ENCODE results near the gene MBP.

MBP gene

DNA sequence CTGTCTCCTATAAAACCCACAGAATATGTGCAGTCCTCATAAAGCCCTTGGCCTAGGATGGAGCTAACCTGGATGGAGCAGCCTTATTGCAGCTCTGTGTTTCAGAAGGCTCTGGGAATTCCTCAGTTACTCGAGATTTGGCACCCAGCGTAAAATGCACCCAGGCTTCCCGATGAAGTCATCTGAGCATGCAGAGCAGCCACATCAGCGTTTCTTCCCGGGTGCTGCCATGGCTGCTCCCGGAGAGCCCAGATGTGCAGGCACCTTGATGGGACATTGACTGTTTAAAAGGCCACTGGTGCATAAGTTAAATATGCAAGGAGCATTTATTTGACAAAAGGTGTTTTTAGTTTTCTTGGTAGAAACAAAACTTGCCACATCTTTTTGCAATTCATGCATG lies 115.2 kb downstream of the MBP start:
- DNase-seq = no peak

DNA sequence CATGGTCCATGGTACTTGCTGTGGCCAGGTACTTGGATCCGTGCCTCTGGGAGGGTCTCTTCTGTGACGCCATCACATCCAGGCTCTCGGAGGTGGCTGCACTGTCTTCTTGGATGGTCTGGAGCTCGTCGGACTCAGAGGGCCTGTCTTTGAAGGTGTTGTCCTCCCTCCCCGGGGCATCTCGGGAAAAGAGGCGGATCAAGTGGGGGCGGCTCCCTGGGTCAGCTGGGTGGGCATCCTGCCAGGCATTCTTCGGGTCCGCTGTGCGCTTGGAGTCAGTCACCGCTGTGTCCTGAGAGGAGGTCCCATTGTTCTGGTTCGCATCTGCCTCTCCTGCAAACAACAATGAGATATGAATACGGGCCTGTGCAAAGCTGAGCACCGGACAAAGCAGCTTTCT lies 115.6 kb downstream of the MBP start:
- no peak for DNase-seq

DNA sequence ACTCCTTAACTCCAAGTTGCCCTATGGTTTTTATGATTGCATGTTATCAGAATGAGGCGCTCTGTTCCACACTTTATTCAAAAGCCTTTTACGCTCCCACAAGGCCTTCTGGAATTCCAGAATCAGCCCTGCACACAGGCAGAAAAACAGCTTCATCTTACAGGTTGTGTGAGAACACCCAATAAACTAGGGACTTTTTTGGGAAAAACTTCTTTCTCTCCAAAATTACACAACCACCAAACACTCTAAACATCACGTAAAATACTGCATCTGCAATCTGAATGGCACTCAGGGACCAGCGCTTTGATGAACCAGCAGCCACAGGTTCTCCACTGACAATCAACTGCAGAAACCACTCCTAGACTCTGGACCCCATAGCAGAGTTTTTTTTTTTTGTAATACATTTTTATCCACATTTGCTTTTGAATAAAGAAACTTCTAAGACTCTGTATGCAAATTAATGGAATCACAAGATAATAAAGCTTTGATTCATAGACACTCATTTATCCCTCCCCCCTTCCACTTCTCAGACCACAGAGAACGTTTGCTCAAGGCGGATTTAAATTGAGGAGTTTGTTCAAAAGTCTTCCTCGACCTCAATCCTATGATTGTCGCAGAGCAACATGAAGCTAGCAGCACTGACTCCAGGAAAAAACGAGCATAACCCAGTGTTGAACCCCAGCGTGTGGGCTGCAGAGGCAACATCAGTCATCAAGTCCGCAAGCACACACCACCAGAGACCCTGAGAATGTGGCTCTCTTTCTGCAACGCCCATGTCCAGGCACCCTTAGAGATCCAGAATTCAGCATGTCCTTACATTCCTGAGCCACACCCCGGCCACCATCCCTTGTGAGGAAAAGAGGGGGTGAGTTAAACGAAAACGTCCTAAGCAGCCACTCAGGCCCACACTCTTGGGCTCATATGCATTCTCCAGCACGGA lies 116.5 kb downstream of the MBP start:
- DNase-seq = no peak

DNA sequence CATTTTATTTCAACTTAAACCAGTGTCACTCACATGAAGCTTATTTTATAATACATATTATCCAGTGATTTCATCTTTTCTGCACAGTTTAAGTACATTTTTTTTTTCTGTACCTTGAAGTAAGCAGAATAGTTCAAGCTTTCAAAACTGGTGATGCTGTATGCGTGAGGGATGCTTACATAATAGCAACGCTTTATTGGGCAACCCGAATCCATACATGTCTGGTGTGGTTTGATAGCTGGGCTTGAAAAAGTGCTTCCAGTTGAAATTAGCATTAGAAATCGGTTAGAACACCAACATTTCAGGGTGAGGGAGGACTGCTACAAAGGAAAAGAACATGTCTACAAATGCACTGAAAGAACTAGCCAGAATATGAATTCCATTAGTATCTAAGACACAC lies 117.4 kb downstream of the MBP start:
- peak; percentile 47 for DNase-seq

DNA sequence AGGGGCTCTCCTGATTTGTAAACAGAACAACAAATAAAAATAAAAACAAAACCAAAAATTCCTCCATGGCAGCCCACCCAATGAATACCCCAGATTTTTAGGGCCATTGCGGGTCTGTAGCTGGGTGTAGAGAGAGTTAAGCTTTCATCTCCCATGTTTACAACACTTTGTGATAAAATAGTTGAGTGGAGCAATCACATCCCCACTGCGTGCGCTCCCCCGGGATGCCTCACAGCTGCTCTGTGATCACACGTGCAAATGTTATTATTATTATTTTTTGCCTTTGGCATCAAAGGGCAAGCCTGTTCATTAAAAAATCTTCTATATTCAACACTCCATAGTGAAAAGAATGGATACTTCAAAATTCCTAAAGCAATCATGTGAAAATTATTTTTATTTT lies 118.0 kb downstream of the MBP start:
- DNase-seq = no peak

DNA sequence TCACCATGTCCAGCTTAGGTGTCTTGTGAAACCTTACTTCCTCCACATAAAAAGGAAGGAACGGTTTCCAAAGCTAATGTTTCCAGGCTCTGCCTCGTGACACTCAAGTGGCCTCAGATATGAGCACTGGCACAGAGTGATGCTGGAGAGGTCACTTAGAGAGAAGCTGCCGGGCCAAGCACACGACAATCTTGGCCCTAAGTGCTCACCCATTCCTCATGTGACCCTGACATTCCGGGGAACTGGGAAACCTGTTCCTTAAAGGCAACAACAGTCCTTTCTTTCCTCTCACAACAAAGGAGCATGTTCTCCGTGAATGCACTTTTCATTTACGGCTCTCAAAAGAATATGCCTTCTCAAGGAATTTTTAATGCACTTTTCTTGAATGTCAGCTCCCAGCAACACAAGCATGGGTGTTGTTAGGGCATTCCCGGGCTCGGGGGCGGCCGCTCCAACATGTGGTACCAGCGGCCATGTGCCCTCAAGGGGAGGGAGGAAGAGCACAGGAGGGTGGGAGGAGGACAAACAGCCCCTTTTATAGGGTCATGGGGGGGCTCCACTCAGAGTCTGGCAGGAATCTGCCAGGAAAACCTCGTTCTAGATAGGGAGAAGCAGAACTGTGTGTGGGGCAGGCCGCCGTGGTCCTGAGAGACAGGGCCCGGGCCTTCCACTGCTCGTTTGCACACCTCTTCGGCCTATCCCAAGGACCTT lies 118.6 kb downstream of the MBP start:
- DNase-seq = peak; percentile 64

DNA sequence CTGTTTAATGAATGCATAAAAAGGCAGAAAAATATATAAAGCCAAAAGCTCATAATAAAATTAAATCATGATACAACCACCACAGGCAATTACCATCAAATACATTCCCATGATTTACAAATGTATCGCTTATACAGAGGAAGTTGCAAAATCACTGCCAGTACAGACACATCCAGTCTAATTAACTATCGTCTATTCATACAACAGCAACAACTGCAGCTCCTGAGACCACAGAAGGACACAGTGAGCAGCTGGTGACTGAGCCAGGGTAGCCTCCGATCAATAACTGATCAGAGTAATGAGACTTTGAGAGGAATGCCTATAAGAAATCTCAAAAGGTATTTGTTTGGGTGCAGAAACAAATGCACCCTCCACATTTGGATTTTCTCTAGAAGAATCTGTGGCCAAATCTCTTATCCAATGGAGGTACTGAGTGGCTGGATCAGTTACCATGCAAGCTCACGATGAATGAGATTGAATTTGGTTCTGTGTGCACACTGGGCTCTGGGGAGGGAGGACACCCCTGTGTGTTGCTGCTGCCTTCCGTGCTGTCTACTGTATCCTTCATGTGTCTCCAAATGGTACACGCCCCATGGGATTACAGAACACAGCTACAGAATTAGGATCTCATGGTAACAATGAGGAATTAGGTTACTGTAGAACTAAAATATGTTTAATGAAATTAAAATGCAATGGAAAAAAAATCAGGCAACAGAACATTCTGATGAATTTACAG lies 119.6 kb downstream of the MBP start:
- DNase-seq = no peak

DNA sequence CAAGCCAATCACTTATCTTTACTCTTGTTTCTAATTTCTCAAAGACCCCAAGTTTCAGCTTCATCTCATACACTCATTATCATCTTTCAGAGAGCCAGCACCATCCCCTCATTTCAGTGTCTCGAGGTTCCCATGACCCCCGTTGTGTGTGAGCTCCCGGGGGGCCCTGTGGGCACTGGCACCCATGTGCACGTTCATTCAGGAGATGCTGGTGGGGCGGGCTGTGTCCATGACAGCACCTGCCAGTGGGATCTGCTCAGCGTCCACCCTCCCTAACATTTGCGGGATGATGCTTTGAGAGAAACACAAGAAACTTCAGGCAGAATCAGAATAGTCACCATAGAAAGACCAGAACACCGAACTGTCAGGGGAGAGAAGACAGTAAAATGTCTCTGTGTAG lies 120.5 kb downstream of the MBP start:
- DNase-seq = no peak

DNA sequence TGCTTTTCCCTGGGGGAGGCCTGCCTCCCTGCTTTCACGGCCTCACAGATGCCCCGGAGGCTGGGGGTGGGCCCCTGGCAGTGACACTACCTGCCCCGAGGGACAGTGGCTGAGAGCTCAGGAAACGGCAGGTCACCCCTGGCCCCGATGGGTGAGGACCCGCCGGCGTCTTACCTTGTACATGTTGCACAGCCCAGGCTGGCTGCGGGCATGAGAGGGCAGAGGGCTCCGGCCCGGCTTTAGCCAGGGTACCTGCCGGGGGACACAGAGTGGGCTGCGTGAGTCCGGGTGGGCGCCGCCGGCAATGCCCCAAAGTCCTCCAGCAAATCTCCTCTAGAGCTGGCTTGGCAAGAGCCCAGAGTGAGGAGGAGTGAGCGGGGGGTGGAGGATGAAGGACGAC lies 122.9 kb downstream of the MBP start:
- no peak for DNase-seq

DNA sequence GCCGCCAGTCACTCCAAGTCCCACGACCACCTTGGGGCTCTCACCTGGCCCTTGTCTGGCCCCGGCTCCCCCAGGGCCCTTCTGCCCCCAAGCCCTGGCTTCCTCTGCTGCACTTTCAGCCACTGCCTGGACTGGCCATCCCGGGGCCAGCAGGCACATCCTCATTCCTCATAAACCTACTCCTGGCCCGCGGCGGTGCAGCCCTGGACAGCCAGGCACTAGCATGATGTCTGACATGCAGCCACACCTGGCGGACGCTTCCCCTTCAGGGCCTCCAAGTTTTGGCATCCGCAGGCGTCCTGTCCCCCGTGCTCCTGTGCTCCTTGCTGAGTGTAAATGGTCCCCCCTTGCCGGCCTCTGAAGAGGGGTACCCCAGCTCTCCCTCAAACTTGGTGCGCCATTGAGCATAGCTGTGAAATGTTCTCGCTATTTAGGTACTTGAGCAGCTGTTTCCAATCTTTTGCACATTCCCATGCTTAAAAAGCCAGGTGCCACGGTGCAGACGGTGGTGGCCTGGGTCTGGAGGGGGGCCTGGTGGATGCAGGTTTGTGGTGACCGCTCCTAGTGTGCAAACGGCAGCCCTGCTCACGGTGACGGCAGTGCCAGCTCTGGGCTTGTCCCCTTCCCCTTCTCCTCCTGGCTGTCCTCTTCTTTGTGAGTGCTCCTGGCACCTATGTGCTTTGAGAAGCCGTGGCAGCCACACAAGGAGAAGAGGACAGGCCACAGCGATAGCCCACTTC lies 123.8 kb downstream of the MBP start:
- DNase-seq = no peak

DNA sequence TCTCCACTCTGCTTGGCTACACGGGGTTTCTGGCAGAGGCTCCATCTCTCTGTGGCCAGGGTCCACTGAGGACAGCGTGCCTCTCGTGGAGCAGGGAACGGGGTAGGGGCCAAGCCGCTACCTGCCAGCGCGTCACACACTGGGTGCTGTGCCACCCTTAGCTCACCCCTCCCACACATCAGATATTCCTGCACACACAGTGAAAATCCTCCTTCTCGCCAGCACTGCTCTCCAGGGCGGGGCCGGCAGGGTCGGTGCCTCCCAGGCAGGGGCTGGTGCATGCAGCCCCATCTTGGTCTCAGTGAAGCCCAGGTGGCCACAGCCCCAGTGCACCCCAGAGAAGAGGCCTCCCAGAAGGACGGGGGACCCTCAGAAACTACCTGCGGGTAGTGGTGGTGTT lies 124.6 kb downstream of the MBP start:
- DNase-seq = no peak

DNA sequence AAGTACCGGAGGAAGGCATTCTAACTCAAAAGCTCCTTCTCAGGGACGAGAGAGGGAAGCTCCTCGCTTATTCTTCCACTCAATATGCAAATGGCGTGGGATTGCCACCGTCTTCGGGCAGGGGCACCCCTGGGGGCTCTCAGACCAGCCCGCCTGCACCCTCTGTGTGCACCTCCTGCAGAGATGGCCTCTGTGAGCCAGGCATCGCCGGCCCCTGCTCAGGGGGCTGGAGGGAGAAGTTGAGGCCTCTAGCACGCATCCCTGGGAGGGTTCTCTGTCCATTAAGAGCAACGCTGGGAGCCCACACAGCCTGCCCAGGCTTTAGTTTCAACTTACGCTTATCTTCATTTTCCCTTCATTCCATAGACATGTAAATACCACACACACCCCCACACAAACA lies 125.3 kb downstream of the MBP start:
- no peak for DNase-seq

DNA sequence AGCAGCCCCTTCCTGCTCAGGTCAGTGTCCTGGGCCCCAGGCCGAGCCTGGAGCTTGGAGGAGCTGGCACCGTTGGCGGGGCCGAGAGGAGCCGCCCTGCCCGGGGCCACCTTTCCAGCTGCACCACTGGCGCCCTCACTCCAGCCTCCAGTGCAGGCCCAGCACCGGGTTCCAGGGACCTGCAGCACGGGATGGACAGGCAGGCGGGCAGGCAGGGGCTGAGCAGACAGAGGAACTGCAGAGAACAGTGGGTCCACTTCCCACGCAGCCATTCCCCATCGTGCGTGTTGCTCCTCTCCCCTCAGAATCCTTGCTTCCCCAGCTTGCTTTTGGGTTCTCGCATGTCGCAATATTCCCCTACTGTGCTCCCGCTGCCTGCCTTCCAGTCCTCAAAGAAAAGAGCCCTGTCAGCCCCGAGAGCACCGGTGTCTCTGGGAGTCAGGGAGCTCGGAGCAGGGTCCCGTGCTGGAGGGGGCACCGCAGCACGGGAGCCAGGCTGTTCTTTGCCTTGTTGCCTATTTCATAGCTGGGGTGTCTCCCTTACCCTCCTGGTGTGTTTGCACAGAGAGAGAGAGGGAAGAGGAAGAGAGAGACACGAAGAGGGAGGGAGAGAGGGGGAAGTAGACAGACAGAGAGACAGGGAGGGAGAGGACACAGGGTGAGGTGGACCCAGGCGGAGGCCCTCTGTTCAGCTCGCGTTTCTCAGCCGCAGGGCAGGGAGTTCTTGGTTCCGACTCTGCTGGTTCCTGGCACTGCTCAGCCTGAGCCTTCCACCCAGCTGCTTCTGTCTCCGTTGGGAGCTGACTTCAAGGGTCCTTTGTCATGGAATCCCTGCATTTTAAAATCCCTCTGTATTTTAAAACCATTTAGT lies 126.0 kb downstream of the MBP start:
- DNase-seq = no peak

DNA sequence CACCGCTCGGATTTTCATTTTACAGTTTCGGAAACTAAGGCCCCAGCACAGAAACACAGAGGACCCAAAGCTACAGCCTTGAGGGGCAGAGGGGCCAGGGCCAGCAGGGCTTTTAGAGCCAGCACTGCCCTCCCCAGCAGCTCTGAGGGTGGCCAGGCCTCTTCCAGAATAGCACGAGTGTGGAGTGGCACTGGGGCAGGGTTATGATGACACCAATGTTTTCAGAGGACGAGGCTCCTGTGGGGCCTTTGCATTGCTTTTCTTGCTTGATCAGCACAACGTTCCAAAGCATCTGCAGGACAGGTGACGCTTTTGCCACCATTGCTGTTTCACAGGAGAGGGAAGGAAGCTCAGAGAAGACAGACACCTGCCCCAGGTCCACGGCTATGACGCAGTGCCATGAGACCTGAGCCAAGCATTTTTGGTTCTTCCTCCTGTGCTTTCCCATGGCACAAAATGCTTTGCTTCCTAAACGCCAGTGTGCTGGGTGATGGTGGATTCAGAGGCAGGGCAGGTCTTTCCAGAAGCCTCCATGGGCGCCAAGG lies 126.9 kb downstream of the MBP start:
- no peak for DNase-seq

DNA sequence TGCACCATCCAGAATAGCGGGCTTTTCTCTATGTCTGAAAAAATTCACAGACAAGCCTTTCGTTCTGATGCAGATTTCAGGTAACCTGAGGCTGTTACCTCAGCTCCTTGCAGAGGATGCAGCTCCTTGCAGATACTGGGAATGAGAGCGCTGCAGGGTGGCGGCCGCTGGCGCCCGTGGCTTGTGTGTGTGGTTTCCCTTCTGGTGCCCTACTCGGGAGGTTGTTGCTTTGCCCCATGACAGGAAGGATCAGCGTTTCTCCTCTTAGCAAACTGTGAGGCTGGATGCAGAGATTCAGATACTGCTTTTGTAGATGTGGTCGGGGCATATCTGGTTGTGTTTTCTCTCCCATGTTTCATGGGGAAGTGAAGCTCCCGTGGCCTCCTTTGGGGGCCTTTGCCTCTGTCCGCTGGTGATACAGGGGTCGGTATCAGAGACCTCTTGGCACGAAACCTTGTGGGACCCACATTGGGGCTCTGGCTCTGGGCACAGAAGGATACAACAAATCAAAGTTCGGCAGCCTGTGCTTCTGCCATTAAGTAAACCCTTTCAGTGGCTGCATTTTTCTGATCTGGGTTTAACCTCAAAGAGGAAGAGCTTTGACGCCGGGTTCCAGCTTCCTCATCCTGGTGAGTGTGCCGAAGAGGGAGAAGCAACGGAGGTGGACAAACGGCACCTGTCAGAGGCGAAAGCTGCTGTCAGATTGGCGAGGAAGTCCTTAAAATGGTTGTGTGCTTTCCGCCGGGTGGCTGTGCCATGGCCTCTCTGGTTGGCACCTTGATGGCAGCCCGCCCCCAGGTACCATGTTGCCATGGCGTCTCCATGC lies 127.8 kb downstream of the MBP start:
- DNase-seq = peak; percentile 56

DNA sequence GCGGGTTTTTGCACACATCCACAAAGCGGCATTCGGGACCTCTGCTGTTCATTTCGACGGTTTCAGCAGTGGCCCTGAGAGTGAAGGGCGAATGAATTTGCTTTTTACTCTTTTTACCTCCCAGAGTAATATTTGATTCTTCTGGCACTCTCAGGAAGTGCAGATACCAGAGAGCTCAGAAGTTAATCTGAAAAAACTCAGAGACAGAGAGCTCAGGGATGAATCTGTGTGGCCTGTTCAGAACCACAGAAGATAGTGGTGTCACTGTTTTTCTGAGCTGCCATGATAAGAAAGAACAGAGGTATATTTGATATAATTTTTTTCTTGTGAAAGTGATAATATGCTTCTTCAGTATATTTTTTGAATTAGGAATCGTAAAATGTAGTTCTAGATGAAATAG lies 129.3 kb downstream of the MBP start:
- no peak for DNase-seq

DNA sequence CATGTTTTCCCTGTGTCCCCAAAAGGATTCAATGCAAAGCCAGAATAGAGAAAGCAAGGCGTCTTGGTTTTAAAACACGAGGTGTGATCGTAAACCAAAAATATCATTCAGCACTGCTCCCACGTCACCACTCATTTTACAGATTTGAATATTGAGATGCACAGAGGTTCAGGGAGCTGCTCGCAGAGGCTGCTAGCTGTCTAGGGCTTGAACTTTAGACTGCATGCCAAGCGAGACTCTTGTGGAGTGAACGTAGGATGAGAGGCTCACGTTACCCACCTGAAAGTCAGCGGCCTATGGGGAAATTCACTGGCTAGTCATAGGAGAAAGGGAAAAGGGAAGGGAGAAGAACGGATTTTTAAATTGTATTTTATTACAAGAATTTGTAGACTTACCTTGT lies 130.1 kb downstream of the MBP start:
- DNase-seq = no peak

DNA sequence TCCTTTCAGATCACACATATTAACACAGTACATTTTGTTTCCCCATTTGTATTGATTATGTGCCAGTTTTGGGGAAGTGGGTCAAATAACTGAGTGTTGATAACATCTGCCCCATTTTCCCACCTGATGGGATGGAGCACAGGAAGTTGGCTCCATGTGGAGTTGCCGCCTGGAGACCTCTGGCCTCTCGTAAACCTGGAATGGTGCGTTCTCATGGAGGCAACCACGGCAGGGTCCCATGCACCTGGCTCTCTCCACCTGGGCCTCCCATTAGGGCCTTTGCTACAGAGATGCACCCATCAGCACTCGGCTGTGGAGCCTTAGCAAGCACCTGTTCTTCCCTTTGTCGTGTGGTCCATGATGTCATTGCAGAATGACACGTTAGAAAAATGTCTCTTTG lies 130.6 kb downstream of the MBP start:
- no peak for DNase-seq

DNA sequence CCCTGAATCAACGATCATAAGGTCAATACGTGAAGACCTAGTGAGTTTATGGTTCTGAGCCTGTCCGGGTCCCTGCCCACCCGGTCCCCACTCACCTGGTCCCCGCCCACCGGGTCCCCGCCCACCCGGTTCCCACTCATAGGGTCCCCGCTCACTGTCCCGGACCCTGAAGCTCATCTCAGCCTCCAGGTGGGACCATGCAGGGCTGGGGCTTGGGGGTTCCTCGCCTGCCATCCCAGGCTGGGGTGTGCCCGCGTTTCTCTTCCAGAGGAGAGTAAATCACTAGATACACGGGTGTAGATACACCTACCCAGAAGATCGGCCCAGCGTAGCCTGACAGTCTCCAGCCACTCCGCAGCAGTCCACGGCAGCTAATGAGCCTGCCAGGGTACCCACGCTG lies 131.5 kb downstream of the MBP start:
- DNase-seq = no peak

DNA sequence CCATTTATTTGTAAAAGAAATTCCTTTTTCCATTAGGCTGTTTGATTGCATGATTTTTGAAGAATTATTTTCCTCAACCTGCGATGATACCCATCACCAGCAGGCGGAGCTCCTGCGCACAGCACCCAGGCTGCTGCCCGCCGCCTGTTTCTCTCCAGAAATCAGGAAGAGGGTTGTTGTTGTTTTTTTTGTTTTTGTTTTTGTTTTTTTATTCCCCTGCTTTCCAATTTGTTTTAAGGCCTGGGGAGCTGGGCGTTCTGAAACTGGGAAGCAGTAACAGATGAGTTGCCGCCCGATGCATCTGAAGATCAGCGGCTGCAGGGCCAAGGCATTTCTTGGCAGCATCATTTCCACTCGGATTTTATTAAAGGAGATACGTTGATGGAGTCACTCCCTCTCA lies 132.1 kb downstream of the MBP start:
- no peak for DNase-seq

DNA sequence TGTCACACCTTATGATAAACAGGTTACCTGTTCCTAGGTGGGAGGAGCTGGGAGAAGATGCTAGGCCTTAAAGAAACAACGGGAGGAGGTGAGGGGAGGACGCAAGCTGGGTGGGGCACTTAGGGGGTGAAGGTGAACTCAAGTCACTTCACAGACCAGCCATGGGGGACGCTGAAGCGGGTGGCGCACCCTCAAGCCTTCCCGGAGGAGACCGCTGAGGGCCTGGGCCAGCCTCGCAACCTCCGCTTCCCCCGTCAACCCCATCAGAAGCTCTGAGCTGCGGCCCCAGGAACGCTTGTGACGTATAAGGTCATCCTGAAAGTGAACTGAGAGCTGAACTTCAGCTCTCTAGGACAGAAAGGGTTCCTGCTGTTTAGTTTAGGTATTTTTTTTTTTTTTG lies 133.5 kb downstream of the MBP start:
- DNase-seq = no peak

Data from GF-D8 (cell line).